Panc1 (cell line): ENCODE data around the gene ASCL2. TPM values are rescaled to one million over a fixed set of nuclear protein-coding genes. Genes with fewer than 3 reads are reported as not detected.

ENCODE experiments used
- ATAC-seq: fragments of 200-7000 bp; cut with Tn5 transposase; 2 replicates; pipeline ENCODE4 v1.9.1; 2020; ENCODE audit warnings: mild to moderate bottlenecking, moderate library complexity
- BruUV-seq: library from RNA; stranded (reverse); fragments of 400-500 nt; replicated peaks from 2 replicates; lab custom pipeline; 2021; lab: Mats Ljungman, UMichigan
- CTCF ChIA-PET: fragments of 300-600 bp; sonication (Branson Sonifier 250); formaldehyde crosslinking; loops from one replicate; lab custom pipeline; 2022; ENCODE audit warnings: antibody characterized with exemption; lab: Charles Lee
- POLR2A ChIA-PET: fragments of 300-600 bp; sonication (Branson Sonifier 250); formaldehyde crosslinking; loops from one replicate; lab custom pipeline; 2022; ENCODE audit warnings: antibody characterized with exemption; lab: Charles Lee
- DNase-seq: peaks from one replicate; pipeline ENCODE4 v3.0.0-alpha.2; 2010; ENCODE audit warnings: low read depth, low spot score
- H3K27ac ChIP-seq: 2 replicates; pipeline ENCODE4 v1.5.1; 2011; ENCODE audit warnings: mild to moderate bottlenecking, low read length, inconsistent platforms
- H3K27me3 ChIP-seq: fragments of 200-500 bp; sonication (Bioruptor generic); 2 replicates; pipeline ENCODE4 v1.6.0; 2014; ENCODE audit warnings: low read length, inconsistent platforms; ENCODE audit not compliant: control insufficient read depth, insufficient read depth
- H3K36me3 ChIP-seq: fragments of 200-500 bp; sonication (Bioruptor generic); 2 replicates; pipeline ENCODE4 v1.5.1; 2014; ENCODE audit warnings: inconsistent platforms, mild to moderate bottlenecking, low read length, moderate library complexity; ENCODE audit not compliant: control insufficient read depth, insufficient read depth
- H3K4me1 ChIP-seq: 2 replicates; pipeline ENCODE4 v1.5.1; 2011; ENCODE audit warnings: inconsistent platforms, mild to moderate bottlenecking, low read length, moderate library complexity; ENCODE audit not compliant: control insufficient read depth, insufficient read depth
- H3K4me3 ChIP-seq, 2 experiments: 2 replicates each; pipeline ENCODE4 v1.5.1; 2011 to 2012; ENCODE audit warnings: low read depth in 2 of 2, low read length in 2 of 2, mild to moderate bottlenecking in 2 of 2, inconsistent platforms in 1 of 2, moderate library complexity in 1 of 2
- H3K9me3 ChIP-seq: fragments of 200-500 bp; sonication (Bioruptor generic); 2 replicates; pipeline ENCODE4 v1.5.1; 2014; ENCODE audit warnings: low read depth, mild to moderate bottlenecking, inconsistent platforms, low read length, moderate library complexity; ENCODE audit not compliant: control insufficient read depth, insufficient read depth
- POLR2AphosphoS5 ChIP-seq: IDR thresholded peaks from 2 replicates; pipeline ENCODE4 v1.6.1; 2012; ENCODE audit warnings: mild to moderate bottlenecking, low read depth, low read length, moderate library complexity
- SIN3A ChIP-seq: IDR thresholded peaks from 2 replicates; pipeline ENCODE4 v1.6.1; 2012; ENCODE audit warnings: low read depth, mild to moderate bottlenecking, low read length, moderate library complexity, borderline replicate concordance; ENCODE audit not compliant: insufficient read depth
- TCF7L2 ChIP-seq: IDR thresholded peaks from 2 replicates; pipeline ENCODE4 v1.6.1; 2011; ENCODE audit warnings: mild to moderate bottlenecking, low read depth, low read length, inconsistent platforms
- in situ Hi-C: cut with HindIII; loops from 2 replicates; pipeline ENCODE4 v1.10.0; 2016; ENCODE audit warnings: low sequenced_read_pairs, low pct_unique_long_range_greater_than_20kb
- intact Hi-C: fragments of 100-400 bp; cut with micrococcal nuclease; formaldehyde crosslinking; loops from one replicate; pipeline ENCODE4 v1.10.0; 2022; ENCODE audit not compliant: unreplicated experiment
- total RNA-seq: library from RNA; stranded (reverse); gene quantifications from one replicate; pipeline ENCODE4 v1.2.1, GENCODE V29; 2021; ENCODE audit not compliant: unreplicated experiment
- TF ChIP-seq, protein P1 (sequence below), 2 experiments: IDR thresholded peaks; 2 replicates each; pipeline ENCODE4 v1.6.1; 2011 to 2012; ENCODE audit warnings: low read depth in 2 of 2, control low read depth in 1 of 2, low read length in 1 of 2, mild to moderate bottlenecking in 1 of 2, moderate library complexity in 1 of 2; ENCODE audit not compliant: insufficient read depth in 1 of 2
- TF ChIP-seq, protein P2 (sequence below): fragments of 450-650 bp; IDR thresholded peaks from 2 replicates; pipeline ENCODE4 v1.5.1; 2017; ENCODE audit warnings: mild to moderate bottlenecking

ASCL2 gene
- total RNA-seq, 1 experiment from 2014 or later: not detected

DNA sequence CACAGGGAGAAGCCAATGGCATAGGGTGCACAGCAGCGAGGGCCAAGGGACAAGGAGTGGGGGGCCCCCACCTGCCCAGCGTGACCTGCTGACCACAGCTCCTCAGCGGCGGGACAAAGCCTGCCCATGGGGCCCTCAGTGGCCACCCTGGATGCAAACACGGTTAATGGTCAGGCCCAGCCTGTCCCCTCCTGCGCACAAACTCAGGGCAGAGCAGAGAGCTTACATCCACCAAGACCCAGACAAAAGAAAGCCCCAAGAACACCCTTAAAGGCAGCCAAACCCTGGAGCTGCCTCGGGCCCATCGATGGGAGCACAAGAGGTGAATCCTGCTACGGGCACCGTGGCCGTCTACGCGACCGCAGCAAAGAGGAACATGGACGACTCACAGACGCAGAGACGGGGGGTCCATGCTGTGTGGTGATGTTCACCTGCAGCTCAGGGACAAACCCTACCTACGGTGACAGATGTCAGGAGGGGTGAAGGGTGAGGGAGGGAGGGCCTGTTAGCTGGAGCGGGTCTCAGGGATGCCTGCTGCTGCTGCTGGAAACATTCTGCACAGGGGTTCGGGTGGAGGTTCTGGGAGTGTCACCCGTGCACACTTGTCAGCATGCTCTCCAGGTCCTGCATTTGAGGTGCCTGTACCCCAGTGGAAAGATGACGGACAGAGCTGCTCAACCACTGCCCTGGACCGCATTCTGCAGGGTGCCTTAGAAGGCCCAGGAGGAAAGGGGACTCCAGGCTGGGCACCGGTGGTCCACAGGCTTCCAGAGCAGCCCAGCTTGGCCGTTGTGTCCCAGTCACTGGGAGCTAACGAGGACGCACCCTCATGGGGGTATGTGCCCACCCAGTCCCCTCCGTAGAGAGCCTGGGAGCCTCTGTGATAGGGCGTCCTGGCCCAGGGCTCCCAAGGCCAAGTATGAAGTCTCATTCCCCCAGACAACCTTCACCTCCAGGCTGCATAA is 11.6 kb downstream of the ASCL2 start:
- POLR2A ChIA-PET: no interaction called here
- DNase-seq (no peak), ATAC-seq (no peak)
- TF ChIP-seq SIN3A (no peak), TCF7L2 (no peak), POLR2AphosphoS5 (no peak)
- TF ChIP-seq, protein P1, sequence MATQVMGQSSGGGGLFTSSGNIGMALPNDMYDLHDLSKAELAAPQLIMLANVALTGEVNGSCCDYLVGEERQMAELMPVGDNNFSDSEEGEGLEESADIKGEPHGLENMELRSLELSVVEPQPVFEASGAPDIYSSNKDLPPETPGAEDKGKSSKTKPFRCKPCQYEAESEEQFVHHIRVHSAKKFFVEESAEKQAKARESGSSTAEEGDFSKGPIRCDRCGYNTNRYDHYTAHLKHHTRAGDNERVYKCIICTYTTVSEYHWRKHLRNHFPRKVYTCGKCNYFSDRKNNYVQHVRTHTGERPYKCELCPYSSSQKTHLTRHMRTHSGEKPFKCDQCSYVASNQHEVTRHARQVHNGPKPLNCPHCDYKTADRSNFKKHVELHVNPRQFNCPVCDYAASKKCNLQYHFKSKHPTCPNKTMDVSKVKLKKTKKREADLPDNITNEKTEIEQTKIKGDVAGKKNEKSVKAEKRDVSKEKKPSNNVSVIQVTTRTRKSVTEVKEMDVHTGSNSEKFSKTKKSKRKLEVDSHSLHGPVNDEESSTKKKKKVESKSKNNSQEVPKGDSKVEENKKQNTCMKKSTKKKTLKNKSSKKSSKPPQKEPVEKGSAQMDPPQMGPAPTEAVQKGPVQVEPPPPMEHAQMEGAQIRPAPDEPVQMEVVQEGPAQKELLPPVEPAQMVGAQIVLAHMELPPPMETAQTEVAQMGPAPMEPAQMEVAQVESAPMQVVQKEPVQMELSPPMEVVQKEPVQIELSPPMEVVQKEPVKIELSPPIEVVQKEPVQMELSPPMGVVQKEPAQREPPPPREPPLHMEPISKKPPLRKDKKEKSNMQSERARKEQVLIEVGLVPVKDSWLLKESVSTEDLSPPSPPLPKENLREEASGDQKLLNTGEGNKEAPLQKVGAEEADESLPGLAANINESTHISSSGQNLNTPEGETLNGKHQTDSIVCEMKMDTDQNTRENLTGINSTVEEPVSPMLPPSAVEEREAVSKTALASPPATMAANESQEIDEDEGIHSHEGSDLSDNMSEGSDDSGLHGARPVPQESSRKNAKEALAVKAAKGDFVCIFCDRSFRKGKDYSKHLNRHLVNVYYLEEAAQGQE (IDR thresholded peaks at IDR 0.05; ENCODE audit: insufficient read depth in 1 of 2, low read depth in 2 of 2, low read length in 1 of 2): no peak
- TF ChIP-seq, protein P2, sequence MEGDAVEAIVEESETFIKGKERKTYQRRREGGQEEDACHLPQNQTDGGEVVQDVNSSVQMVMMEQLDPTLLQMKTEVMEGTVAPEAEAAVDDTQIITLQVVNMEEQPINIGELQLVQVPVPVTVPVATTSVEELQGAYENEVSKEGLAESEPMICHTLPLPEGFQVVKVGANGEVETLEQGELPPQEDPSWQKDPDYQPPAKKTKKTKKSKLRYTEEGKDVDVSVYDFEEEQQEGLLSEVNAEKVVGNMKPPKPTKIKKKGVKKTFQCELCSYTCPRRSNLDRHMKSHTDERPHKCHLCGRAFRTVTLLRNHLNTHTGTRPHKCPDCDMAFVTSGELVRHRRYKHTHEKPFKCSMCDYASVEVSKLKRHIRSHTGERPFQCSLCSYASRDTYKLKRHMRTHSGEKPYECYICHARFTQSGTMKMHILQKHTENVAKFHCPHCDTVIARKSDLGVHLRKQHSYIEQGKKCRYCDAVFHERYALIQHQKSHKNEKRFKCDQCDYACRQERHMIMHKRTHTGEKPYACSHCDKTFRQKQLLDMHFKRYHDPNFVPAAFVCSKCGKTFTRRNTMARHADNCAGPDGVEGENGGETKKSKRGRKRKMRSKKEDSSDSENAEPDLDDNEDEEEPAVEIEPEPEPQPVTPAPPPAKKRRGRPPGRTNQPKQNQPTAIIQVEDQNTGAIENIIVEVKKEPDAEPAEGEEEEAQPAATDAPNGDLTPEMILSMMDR: no peak
- CTCF ChIA-PET: interaction anchor here (0.6 kb wide), 2 partner anchors 10 to 44 kb away, joined by 3 to 10 read pairs; no protein-coding TSS in a partner anchor
- intact Hi-C loops: no loop called here
- in situ Hi-C loops: no loop called here
- Histone ChIP-seq H3K9me3 (no peaks in the 10 kb centered on the region), H3K27ac (no peak overlapping the region), H3K4me1 (no peaks in the 10 kb centered on the region), H3K36me3 (no peaks in the 10 kb centered on the region), H3K27me3 (no peaks in the 10 kb centered on the region), H3K4me3 (no peak overlapping the region)
- no TSS peak for BruUV-seq

DNA sequence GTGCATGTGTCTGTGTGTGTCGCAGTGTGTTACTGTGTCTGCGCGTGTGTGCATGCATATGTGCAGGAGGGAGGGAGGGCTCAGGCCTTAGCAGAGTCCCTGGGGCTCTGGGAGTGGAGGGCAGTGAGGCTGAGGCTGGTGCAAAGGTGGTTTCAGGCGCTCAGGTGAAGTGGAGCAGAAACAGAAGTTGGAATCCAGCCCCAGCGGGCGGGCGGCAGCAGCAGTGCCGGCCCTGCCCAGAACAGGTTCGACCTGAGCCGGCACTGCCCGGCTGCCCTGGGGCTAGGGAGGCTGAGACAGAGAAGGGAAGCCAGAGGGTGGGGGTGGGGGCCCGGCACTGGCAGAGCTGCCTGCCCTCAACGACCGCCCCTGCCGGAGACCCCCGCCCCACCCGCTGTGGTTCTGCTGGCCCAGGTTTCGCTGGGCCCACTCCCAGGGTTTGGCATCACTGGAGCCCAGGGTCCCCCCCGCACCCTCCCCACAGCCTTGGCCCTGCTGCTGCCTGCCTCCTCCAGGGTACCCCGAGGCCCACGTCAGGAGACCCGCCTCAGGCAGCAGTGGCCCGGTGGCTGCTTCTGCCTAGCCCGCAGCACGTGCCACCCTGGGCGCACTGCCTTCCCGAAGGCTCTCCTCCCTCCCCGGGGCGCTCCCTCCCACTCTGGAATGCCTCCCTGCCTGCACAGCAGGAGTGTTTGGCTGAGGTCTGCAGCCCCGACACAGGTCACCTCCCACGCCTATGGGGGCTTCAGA is 13.3 kb downstream of the ASCL2 start:
- Histone ChIP-seq H3K27ac (no peak overlapping the region), H3K4me3 (no peak overlapping the region), H3K27me3 (no peaks in the 10 kb centered on the region), H3K9me3 (no peaks in the 10 kb centered on the region), H3K4me1 (no peaks in the 10 kb centered on the region), H3K36me3 (no peaks in the 10 kb centered on the region)
- ChIA-PET CTCF (no interaction called here), POLR2A (no interaction called here)
- ATAC-seq (no peak), DNase-seq (no peak)
- BruUV-seq: no TSS peak
- TF ChIP-seq SIN3A (no peak), POLR2AphosphoS5 (no peak), TCF7L2 (no peak)
- TF ChIP-seq, protein P1 (IDR thresholded peaks at IDR 0.05; ENCODE audit: insufficient read depth in 1 of 2, low read depth in 2 of 2, low read length in 1 of 2): no peak
- TF ChIP-seq, protein P2: no peak
- in situ Hi-C loops (no loop called here), intact Hi-C loops (no loop called here)
